SU-DHL-6 (cell line): Measurements from ENCODE around the gene PPDPF.

Experiments used
- H2AFZ ChIP-seq: fragments of 200-600 bp; sonication (generic); 2 replicates; pipeline ENCODE4 v1.6.1; 2014; ENCODE audit warnings: low read depth, mild to moderate bottlenecking, moderate library complexity, mixed read lengths, antibody characterized with exemption, low read length; ENCODE audit not compliant: severe bottlenecking
- H3F3A ChIP-seq: fragments of 200-600 bp; shearing (Covaris generic); 2 replicates; pipeline ENCODE4 v1.6.0; 2016; ENCODE audit warnings: antibody characterized with exemption, mild to moderate bottlenecking; ENCODE audit not compliant: insufficient read depth
- H3K27ac ChIP-seq: fragments of 200-600 bp; sonication (generic); 2 replicates; pipeline ENCODE4 v1.5.1; 2016; ENCODE audit warnings: low read depth, mild to moderate bottlenecking, low read length, moderate library complexity, mixed read lengths
- H3K27me3 ChIP-seq: fragments of 200-600 bp; sonication (generic), shearing (Covaris generic); 2 replicates; pipeline ENCODE4 v1.6.0; 2014; ENCODE audit warnings: mild to moderate bottlenecking, low read length
- H3K36me3 ChIP-seq: fragments of 200-600 bp; sonication (generic); 2 replicates; pipeline ENCODE4 v1.6.1; 2014; ENCODE audit warnings: mild to moderate bottlenecking, low read length, mixed read lengths
- H3K4me2 ChIP-seq: fragments of 300-600, 200-600 bp; shearing (Covaris generic), sonication (generic); 2 replicates; pipeline ENCODE4 v1.6.0; 2014; ENCODE audit warnings: low read length, low read depth, mild to moderate bottlenecking; ENCODE audit not compliant: poor library complexity, severe bottlenecking
- H3K4me3 ChIP-seq: fragments of 200-600 bp; sonication (generic); 2 replicates; pipeline ENCODE4 v1.5.1; 2014; ENCODE audit warnings: antibody characterized with exemption, low read length, mild to moderate bottlenecking, mixed read lengths; ENCODE audit not compliant: insufficient read depth, poor library complexity, severe bottlenecking
- H3K79me2 ChIP-seq: fragments of 200-600 bp; sonication (generic); 2 replicates; pipeline ENCODE4 v1.6.1; 2014; ENCODE audit warnings: mild to moderate bottlenecking, low read length, moderate library complexity; ENCODE audit not compliant: insufficient read depth
- H3K9ac ChIP-seq: fragments of 200-600 bp; sonication (generic); 2 replicates; pipeline ENCODE4 v1.7.0; 2014; ENCODE audit warnings: mild to moderate bottlenecking, low read length
- H3K9me2 ChIP-seq: fragments of 200-600 bp; sonication (generic); replicated peaks from 2 replicates; pipeline ENCODE4 v1.6.1; 2014; ENCODE audit warnings: low read length; ENCODE audit not compliant: insufficient read depth
- H3K9me3 ChIP-seq: fragments of 200-600 bp; sonication (generic); 2 replicates; pipeline ENCODE4 v1.6.1; 2014; ENCODE audit warnings: low read length, mixed read lengths; ENCODE audit not compliant: insufficient read depth
- H4K20me1 ChIP-seq: fragments of 200-600 bp; sonication (generic); 2 replicates; pipeline ENCODE4 v1.6.1; 2014; ENCODE audit warnings: low read depth, mild to moderate bottlenecking, antibody characterized with exemption, low read length, moderate library complexity, mixed read lengths
- CTCF ChIP-seq: fragments of 200-600 bp; sonication (generic); IDR thresholded peaks from one replicate; pipeline ENCODE4 v1.5.1; 2017; ENCODE audit warnings: antibody characterized with exemption, mild to moderate bottlenecking, low read length, moderate library complexity; ENCODE audit not compliant: insufficient read depth, poor library complexity, severe bottlenecking
- EZH2phosphoT487 ChIP-seq: fragments of 200-600 bp; sonication (generic), shearing (Covaris generic); conservative IDR thresholded peaks from 2 replicates; pipeline ENCODE4 v1.6.1; 2018; ENCODE audit warnings: mild to moderate bottlenecking, antibody characterized with exemption, low read length, moderate library complexity, mixed read lengths

PPDPF gene

GRCh38 chr20:63553933-63554290 lies 33.3 kb downstream of the PPDPF start, which contains the start of gene FNDC11:
TSS of gene FNDC11 (plus strand) at chr20:63554159. CDS start at chr20:63555664, 1,505 bp downstream.
- no peak within 1 kb of the TSS for H3K4me3 ChIP-seq
- no peak for TF ChIP-seq CTCF
- TF ChIP-seq EZH2phosphoT487 = no peak

GRCh38 chr20:63554361-63555278 lies 34.1 kb downstream of the PPDPF start:
- peaks cover 3% of the 10 kb centered on the region; the same call in 1 of the 2 replicates for H3F3A ChIP-seq
- no peaks in the 10 kb centered on the region for H4K20me1 ChIP-seq
- no peak for TF ChIP-seq CTCF
- 0 out of 2 replicates have a peak, but pooled peaks have one; percentile 16 for TF ChIP-seq EZH2phosphoT487
- H3K9me2 ChIP-seq = no peaks in the 10 kb centered on the region
- no peak overlapping the region for H3K9ac ChIP-seq
- H2AFZ ChIP-seq = no peak overlapping the region
- H3K27ac ChIP-seq = no peak overlapping the region
- no peaks in the 10 kb centered on the region for H3K27me3 ChIP-seq
- no peak overlapping the region for H3K4me3 ChIP-seq
- H3K36me3 ChIP-seq = no peaks in the 10 kb centered on the region
- no peak overlapping the region for H3K4me2 ChIP-seq
- H3K79me2 ChIP-seq = no peaks in the 10 kb centered on the region
- H3K9me3 ChIP-seq = no peaks in the 10 kb centered on the region

More at GRCh38 chr20:63553933-63554290, 33.3 kb downstream of the PPDPF start, which contains the start of gene FNDC11:
- H3K79me2 ChIP-seq = no peaks in the 10 kb centered on the region
- H3K36me3 ChIP-seq = no peaks in the 10 kb centered on the region
- no peaks in the 10 kb centered on the region for H3K27me3 ChIP-seq
- peaks cover 3% of the 10 kb centered on the region; the same call in 1 of the 2 replicates for H3F3A ChIP-seq
- H2AFZ ChIP-seq = no peak within 1 kb of the TSS
- no peaks in the 10 kb centered on the region for H3K9me3 ChIP-seq
- H3K27ac ChIP-seq = no peak within 1 kb of the TSS
- no peaks in the 10 kb centered on the region for H4K20me1 ChIP-seq
- H3K9me2 ChIP-seq = no peaks in the 10 kb centered on the region
- peak within 1 kb of the TSS; percentile 15 for H3K4me2 ChIP-seq
- no peak within 1 kb of the TSS for H3K9ac ChIP-seq

GRCh38 chr20:63555661-63556381 lies 35.3 kb downstream of the PPDPF start:
- TF ChIP-seq EZH2phosphoT487 = no peak
- TF ChIP-seq CTCF = no peak
- Histone ChIP-seq H3K4me3 (no peak overlapping the region), H3K36me3 (no peaks in the 10 kb centered on the region), H2AFZ (no peak overlapping the region), H3K27ac (no peak overlapping the region), H3K9ac (no peak overlapping the region), H4K20me1 (no peaks in the 10 kb centered on the region), H3K9me2 (no peaks in the 10 kb centered on the region), H3K4me2 (no peak overlapping the region), H3K9me3 (no peaks in the 10 kb centered on the region), H3F3A (peaks cover 3% of the 10 kb centered on the region; the same call in 1 of the 2 replicates), H3K27me3 (no peaks in the 10 kb centered on the region), H3K79me2 (no peaks in the 10 kb centered on the region)
